ENCODE measurements around the gene C4B.
"Not testable (repeated sequence)": the region's sequence is repeated elsewhere in the genome, so short reads cannot be mapped to it uniquely, and the experiment has no call there.

C4B gene

GRCh38 chr6:31980998-31981397, 33.6 kb upstream of the C4B start:
- in situ Hi-C loops (cut with MboI; ENCODE audit: low sequenced_read_pairs): not testable (repeated sequence)

GRCh38 chr6:31981744-31982143, 32.9 kb upstream of the C4B start, which contains the start of gene C4A:
TSS of gene C4A (plus strand) at chr6:31982057. CDS start at chr6:31982108, 51 bp downstream.
- in situ Hi-C loops (cut with MboI; ENCODE audit: low sequenced_read_pairs): not testable (repeated sequence)

- in situ Hi-C loops (cut with MboI; ENCODE audit: low sequenced_read_pairs): not testable (repeated sequence)
Measured at GRCh38 chr6:31989363-31989762, 25.2 kb upstream of the C4B start.

- in situ Hi-C loops (cut with MboI; ENCODE audit: low sequenced_read_pairs): not testable (repeated sequence)
Measured at GRCh38 chr6:31994421-31994820, 20.2 kb upstream of the C4B start.

GRCh38 chr6:31996385-31996784, 18.2 kb upstream of the C4B start:
- in situ Hi-C loops (cut with MboI; ENCODE audit: low sequenced_read_pairs): not testable (repeated sequence)

GRCh38 chr6:32002546-32003268, 11.9 kb upstream of the C4B start:
- in situ Hi-C loops (cut with MboI; ENCODE audit: low sequenced_read_pairs): not testable (repeated sequence)

DNA sequence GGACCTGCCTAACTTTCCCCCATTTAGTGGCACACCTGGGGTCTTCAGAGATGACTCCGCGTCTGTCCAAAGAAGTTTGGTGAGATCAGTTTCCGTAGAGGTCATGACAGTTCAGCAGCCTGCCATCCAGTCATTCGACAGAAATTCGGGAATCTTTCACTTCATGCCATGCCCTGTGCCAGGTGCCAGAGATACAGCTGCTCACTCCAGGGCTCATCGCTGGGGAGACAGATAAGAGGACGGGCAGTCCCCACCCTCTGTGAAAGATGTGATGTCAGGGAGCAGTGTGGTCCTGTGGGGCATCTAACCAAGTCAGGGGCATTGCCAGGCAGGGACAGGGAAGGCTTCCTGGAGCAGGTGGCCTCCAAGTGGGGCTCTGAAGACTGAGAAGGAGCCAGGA, 11.3 kb upstream of the C4B start:
- in situ Hi-C loops (cut with MboI; ENCODE audit: low sequenced_read_pairs): not testable (repeated sequence)

DNA sequence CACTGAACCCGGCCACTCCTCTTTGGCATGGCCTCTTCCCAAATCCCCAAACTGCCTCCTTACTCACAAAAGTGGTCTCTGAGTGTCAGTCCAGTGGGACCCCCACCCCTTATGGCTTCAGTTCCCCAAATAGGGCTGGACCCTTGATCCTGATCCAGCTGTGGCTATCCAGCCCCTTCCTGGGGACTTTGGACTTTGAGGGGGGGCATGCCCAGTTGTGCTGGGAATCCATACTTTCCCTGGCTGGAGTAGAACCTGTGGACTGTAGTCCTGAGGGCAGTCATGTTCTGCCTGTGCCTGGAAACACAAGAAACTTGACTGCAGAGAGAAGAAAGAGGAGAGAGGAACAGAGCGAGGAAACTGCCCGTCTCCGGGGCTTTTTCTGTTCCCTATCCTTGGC, 10.2 kb upstream of the C4B start:
- in situ Hi-C loops (cut with MboI; ENCODE audit: low sequenced_read_pairs): not testable (repeated sequence)

- in situ Hi-C loops (cut with MboI; ENCODE audit: low sequenced_read_pairs): not testable (repeated sequence)
Measured at GRCh38 chr6:32004864-32005537, 9.6 kb upstream of the C4B start.

GRCh38 chr6:32005538-32005880, 9.1 kb upstream of the C4B start:
- in situ Hi-C loops (cut with MboI; ENCODE audit: low sequenced_read_pairs): not testable (repeated sequence)

DNA sequence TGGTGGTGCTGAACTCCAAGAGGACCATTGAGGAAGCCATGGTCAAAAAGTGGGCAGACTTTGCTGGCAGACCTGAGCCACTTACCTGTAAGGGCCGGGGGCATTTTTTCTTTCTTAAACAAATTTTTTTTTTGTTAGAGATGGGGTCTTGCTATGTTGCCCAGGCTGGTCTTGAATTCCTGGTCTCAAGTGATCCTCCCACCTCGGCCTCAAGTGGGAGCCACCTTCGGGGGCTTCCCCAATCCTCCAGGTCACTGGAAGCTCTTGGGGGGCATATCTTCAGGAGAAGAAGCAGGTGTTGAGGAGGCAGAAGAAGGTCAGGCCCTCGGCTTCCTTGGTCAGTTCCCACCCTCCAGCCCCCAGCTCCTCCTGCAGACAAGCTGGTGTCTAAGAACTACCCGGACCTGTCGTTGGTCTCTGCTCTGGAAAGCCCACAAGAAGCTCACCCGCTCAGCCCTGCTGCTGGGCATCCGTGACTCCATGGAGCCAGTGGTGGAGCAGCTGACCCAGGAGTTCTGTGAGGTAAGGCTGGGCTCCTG, 8.5 kb upstream of the C4B start:
- in situ Hi-C loops (cut with MboI; ENCODE audit: low sequenced_read_pairs): not testable (repeated sequence)

DNA sequence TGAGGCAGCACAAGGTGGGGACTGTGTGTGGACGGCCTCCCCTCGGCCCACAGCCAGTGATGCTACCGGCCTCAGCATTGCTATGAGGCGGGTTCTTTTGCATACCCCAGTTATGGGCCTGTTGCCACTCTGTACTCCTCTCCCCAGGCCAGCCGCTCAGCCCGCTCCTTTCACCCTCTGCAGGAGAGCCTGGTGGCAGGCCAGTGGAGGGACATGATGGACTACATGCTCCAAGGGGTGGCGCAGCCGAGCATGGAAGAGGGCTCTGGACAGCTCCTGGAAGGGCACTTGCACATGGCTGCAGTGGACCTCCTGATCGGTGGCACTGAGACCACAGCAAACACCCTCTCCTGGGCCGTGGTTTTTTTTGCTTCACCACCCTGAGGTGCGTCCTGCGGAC, 7.5 kb upstream of the C4B start:
- in situ Hi-C loops (cut with MboI; ENCODE audit: low sequenced_read_pairs): not testable (repeated sequence)

DNA sequence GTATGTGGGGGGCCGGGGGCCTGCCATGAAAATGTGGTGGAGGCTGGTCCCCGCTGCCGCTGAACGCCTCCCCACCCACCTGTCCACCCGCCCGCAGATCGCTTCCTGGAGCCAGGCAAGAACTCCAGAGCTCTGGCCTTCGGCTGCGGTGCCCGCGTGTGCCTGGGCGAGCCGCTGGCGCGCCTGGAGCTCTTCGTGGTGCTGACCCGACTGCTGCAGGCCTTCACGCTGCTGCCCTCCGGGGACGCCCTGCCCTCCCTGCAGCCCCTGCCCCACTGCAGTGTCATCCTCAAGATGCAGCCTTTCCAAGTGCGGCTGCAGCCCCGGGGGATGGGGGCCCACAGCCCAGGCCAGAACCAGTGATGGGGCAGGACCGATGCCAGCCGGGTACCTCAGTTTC, 6.6 kb upstream of the C4B start:
- in situ Hi-C loops (cut with MboI; ENCODE audit: low sequenced_read_pairs): not testable (repeated sequence)

- in situ Hi-C loops (cut with MboI; ENCODE audit: low sequenced_read_pairs): not testable (repeated sequence)
Measured at GRCh38 chr6:32008616-32009015, 6.0 kb upstream of the C4B start.

GRCh38 chr6:32009537-32009936, 5.1 kb upstream of the C4B start:
- in situ Hi-C loops (cut with MboI; ENCODE audit: low sequenced_read_pairs): not testable (repeated sequence)

- in situ Hi-C loops (cut with MboI; ENCODE audit: low sequenced_read_pairs): not testable (repeated sequence)
Measured at GRCh38 chr6:32010856-32011530, 3.6 kb upstream of the C4B start.

DNA sequence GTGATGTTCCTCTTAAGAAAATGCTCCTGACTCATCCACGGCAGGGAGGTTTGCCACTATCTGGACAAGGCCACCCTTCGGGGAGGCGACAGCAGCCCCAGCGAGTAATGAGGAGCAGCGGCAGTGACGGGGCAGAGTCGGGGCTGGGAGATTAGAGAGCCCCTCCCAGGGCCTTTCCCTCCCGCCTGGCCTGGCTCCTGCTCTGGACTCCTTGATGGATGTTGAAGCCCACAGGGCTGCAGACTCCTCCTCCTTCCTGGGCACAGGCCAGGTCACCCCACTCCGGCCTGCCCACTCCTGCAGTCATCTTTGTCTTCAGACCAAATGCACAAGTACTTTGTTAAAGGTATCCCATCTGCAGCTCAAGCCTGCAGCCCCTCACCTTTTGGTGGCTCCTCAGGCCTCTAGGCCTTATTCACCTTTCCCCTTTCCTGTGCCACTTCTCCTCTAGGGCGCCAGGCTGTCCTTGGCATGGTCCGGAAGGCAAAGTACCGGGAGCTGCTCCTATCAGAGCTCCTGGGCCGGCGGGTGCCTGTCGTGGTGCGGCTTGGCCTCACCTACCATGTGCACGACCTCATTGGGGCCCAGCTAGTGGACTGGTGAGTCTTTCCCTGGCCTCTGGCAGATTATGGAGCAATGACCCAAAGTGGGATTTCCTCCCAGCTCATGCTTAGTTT, 1.5 kb upstream of the C4B start:
- in situ Hi-C loops (cut with MboI; ENCODE audit: low sequenced_read_pairs): not testable (repeated sequence)

DNA sequence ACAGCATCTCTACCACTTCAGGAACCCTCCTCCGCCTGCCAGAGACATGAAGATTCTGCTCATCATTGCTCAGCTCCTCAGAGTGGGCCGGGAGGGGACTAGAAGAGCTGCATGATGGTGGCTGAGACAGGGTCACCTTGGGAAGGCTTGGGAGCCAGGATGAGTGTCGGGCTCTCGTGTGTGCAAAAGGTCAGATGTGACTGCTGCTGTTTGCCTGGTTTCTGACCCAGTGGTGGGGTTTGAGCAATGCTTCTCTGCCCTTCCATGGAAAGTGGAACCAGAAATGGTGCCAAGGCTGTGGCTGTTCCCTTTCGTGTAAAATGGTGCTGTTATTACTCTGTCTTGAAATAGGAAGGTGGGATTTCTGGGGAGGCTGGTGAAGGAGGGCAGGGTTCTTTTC, 857 bp upstream of the C4B start:
- in situ Hi-C loops (cut with MboI; ENCODE audit: low sequenced_read_pairs): not testable (repeated sequence)

GRCh38 chr6:32022100-32022499, 7.5 kb downstream of the C4B start:
- in situ Hi-C loops (cut with MboI; ENCODE audit: low sequenced_read_pairs): not testable (repeated sequence)

DNA sequence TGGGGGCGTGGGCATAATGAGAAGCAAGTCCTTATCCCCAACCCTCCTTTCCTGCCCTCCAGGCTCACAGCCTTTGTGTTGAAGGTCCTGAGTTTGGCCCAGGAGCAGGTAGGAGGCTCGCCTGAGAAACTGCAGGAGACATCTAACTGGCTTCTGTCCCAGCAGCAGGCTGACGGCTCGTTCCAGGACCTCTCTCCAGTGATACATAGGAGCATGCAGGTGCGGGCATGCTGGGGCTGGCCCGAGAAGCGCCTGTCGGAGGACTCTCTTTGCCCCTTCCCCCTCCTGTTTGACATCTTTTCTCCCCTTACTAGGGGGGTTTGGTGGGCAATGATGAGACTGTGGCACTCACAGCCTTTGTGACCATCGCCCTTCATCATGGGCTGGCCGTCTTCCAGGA, 14.0 kb downstream of the C4B start:
- in situ Hi-C loops (cut with MboI; ENCODE audit: low sequenced_read_pairs): not testable (repeated sequence)

DNA sequence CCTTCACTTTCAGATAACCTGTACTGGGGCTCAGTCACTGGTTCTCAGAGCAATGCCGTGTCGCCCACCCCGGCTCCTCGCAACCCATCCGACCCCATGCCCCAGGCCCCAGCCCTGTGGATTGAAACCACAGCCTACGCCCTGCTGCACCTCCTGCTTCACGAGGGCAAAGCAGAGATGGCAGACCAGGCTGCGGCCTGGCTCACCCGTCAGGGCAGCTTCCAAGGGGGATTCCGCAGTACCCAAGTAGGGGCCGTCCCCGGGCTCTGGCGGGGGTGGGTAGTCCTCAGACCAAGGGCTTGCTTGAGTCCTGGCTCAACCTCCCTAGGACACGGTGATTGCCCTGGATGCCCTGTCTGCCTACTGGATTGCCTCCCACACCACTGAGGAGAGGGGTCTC, 15.0 kb downstream of the C4B start:
- in situ Hi-C loops (cut with MboI; ENCODE audit: low sequenced_read_pairs): not testable (repeated sequence)
